T1000 (cell line): ENCODE data around the gene CEP170B.
"Not testable (repeated sequence)": the region's sequence is repeated elsewhere in the genome, so short reads cannot be mapped to it uniquely, and the experiment has no call there.

Experiments used
- DNase-seq: peaks from one replicate; lab custom pipeline; 2025; ENCODE audit warnings: mixed read lengths; lab: John Stamatoyannopoulos, UW

The CEP170B gene

GRCh38 chr14:104891664-104892530, 26.8 kb downstream of the CEP170B start:
- no peak for DNase-seq

GRCh38 chr14:104892531-104893434, 27.7 kb downstream of the CEP170B start:
- no peak for DNase-seq

GRCh38 chr14:104893435-104894207, 28.6 kb downstream of the CEP170B start:
- no peak for DNase-seq

GRCh38 chr14:104894331-104895206, 29.5 kb downstream of the CEP170B start:
- DNase-seq = no peak

GRCh38 chr14:104895207-104895785, 30.2 kb downstream of the CEP170B start:
- DNase-seq = no peak

GRCh38 chr14:104895786-104896661, 31.0 kb downstream of the CEP170B start:
- DNase-seq = no peak

GRCh38 chr14:104897330-104898194, 32.5 kb downstream of the CEP170B start:
- DNase-seq = no peak

- no peak for DNase-seq
These were observed 33.1 kb downstream of the CEP170B start for GRCh38 chr14:104898195-104898558.

GRCh38 chr14:104898870-104899510, 33.9 kb downstream of the CEP170B start:
- no peak for DNase-seq

- no peak for DNase-seq
These were observed 34.7 kb downstream of the CEP170B start for GRCh38 chr14:104899781-104900180.

- no peak for DNase-seq
These were observed 35.8 kb downstream of the CEP170B start for GRCh38 chr14:104900639-104901512.

- no peak for DNase-seq
These were observed 38.9 kb downstream of the CEP170B start for GRCh38 chr14:104903990-104904389.

- not testable (repeated sequence) for DNase-seq
These were observed 39.8 kb downstream of the CEP170B start for GRCh38 chr14:104904650-104905578.

GRCh38 chr14:104905579-104905933, 40.5 kb downstream of the CEP170B start:
- DNase-seq = not testable (repeated sequence)

GRCh38 chr14:104908303-104908702, 43.2 kb downstream of the CEP170B start:
- DNase-seq = no peak

- DNase-seq = no peak
These were observed 47.0 kb downstream of the CEP170B start for GRCh38 chr14:104912053-104912452.
